ENCODE measurements around the gene GABRA5. TPM values are rescaled to one million over a fixed set of nuclear protein-coding genes. Genes with fewer than 3 reads are reported as not detected.
A peak's percentile ranks its signal among the peaks of the same experiment; 100 is the strongest.

GABRA5 gene
- total RNA-seq, 1 donor from 2014 or later = not detected

DNA sequence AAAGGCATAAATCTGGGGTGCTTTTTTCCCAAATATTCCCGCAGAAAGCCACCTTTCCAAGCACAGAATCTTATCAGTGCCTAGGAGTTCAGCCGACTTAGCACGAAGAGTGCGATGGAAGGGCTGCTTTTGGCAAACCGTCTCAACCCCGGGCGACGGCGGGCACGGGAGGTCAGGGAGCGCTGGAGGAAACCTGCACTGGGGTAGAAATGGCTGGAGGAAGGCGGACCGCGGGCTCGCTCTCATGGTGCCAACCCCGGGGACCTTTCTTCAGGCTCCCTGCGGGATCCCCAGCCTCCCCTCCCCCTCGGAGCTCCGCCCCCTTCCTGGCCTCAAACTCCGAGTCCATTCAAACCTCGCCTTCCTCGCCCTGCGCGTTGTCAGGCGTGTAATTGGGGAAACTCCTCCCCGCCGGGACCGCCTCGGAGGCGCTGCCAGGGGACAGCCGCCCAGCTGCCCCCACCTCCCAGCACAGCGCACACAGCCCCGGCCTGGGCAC lies 103.9 kb downstream of the GABRA5 start, which contains the start of gene GABRG3:
TSS of gene GABRG3 (plus strand) at position 470 of the 499 bp plus-strand sequence.
- no peak within 1 kb of the TSS for H3K4me3 ChIP-seq (ENCODE audit: low read depth, low read length)
- FAIRE-seq (no peak), DNase-seq (ENCODE audit: low read depth) (no peak)
- H3K36me3 ChIP-seq (ENCODE audit: control insufficient read depth, insufficient read depth, low read length) = no peaks in the 10 kb centered on the region
- H3K27me3 ChIP-seq (ENCODE audit: control insufficient read depth, insufficient read depth, low read length) = peaks cover 2% of the 10 kb centered on the region
- TF ChIP-seq CTCF (IDR thresholded peaks at IDR 0.05; ENCODE audit: insufficient read depth, low read length, severe bottlenecking) = no peak

DNA sequence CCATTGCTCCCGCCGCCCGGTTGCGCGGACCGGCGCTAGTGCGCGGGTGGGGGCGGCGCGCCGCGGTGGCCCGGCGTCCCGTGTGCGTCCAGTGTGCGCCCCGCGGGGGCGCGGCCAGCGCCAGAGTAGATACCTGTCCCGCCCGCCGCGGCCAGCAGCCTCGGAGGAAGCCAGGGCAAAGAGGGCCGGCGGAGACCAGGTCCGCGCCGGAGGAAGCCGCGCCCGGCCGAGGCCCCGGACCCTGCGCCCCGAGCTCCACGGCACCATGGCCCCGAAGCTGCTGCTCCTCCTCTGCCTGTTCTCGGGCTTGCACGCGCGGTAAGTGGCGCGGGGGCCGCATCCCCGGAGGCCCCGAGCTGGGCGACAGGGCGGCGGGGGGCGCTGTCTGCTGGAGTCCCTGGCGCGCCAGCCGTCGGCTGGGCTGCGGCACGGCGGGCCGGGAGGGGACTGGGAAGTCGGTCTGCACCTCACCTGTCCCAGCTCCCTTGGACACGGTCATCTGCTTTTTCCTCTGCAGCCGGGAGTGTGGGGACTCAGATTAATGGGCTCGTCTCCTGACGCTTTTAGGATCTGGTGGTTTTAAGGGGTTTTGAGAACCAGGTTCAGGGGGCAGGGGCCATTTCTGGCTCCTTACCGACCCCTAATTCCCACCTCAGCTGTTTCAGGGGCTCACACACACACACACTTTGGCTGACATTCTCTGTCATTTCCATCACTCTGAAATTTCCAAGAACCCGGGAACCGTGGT lies 104.6 kb downstream of the GABRA5 start:
- no peak for TF ChIP-seq CTCF (IDR thresholded peaks at IDR 0.05; ENCODE audit: insufficient read depth, low read length, severe bottlenecking)
- peaks cover 2% of the 10 kb centered on the region for H3K27me3 ChIP-seq (ENCODE audit: control insufficient read depth, insufficient read depth, low read length)
- H3K36me3 ChIP-seq (ENCODE audit: control insufficient read depth, insufficient read depth, low read length) = no peaks in the 10 kb centered on the region
- no peak for FAIRE-seq
- DNase-seq (ENCODE audit: low read depth) = no peak
- no peak overlapping the region for H3K4me3 ChIP-seq (ENCODE audit: low read depth, low read length)

DNA sequence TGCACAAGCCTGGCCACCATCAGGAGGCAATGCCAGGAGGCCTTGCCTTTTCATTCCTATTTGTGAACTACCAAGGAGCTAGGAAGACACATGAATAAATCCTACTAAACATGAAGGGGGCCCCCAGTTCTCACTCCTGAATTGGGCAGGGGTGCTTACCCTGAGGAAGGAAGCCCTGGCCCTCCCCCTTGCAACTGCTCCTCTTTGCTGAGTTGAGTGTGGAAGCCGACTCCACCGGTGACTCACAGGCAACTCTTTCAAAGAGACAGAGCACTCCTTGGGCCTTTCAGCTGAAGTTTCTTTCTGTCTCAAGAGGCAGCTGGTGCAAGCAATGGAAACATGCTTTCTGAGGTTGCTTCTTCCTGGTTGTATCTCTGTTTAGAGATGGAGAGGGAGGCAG lies 105.8 kb downstream of the GABRA5 start:
- no peak for DNase-seq (ENCODE audit: low read depth)
- peaks cover 2% of the 10 kb centered on the region for H3K27me3 ChIP-seq (ENCODE audit: control insufficient read depth, insufficient read depth, low read length)
- FAIRE-seq = no peak

GRCh38 chr15:26974120-26974780 lies 107.4 kb downstream of the GABRA5 start:
- Histone ChIP-seq H3K27me3 (ENCODE audit: control insufficient read depth, insufficient read depth, low read length) (peaks cover 2% of the 10 kb centered on the region), H3K4me3 (ENCODE audit: low read depth, low read length) (no peak overlapping the region), H3K36me3 (ENCODE audit: control insufficient read depth, insufficient read depth, low read length) (no peaks in the 10 kb centered on the region)
- no peak for FAIRE-seq
- peak; percentile 44 for DNase-seq (ENCODE audit: low read depth)
- TF ChIP-seq CTCF (IDR thresholded peaks at IDR 0.05; ENCODE audit: insufficient read depth, low read length, severe bottlenecking) = peak; percentile 34

More for the DNA sequence above, 105.8 kb downstream of the GABRA5 start:
- no peak for TF ChIP-seq CTCF (IDR thresholded peaks at IDR 0.05; ENCODE audit: insufficient read depth, low read length, severe bottlenecking)
- Histone ChIP-seq H3K4me3 (ENCODE audit: low read depth, low read length) (no peak overlapping the region), H3K36me3 (ENCODE audit: control insufficient read depth, insufficient read depth, low read length) (no peaks in the 10 kb centered on the region)

- FAIRE-seq = no peak
Observed at GRCh38 chr15:26981492-26981891, 114.6 kb downstream of the GABRA5 start.

More at GRCh38 chr15:26981492-26981891, 114.6 kb downstream of the GABRA5 start:
- H3K27me3 ChIP-seq (ENCODE audit: control insufficient read depth, insufficient read depth, low read length) = no peaks in the 10 kb centered on the region
- H3K36me3 ChIP-seq (ENCODE audit: control insufficient read depth, insufficient read depth, low read length) = no peaks in the 10 kb centered on the region
- DNase-seq (ENCODE audit: low read depth) = no peak
- TF ChIP-seq CTCF (IDR thresholded peaks at IDR 0.05; ENCODE audit: insufficient read depth, low read length, severe bottlenecking) = no peak
- H3K4me3 ChIP-seq (ENCODE audit: low read depth, low read length) = no peak overlapping the region

Measured in bronchial epithelial cell (primary cell).